PFSK-1 (cell line): ENCODE data around the gene KRTAP13-4.

Experiments
- POLR2AphosphoS5 ChIP-seq: IDR thresholded peaks from 2 replicates; pipeline ENCODE4 v1.6.1; 2012; ENCODE audit warnings: low read depth, mild to moderate bottlenecking, control low read depth, low read length, moderate library complexity
- TAF1 ChIP-seq: IDR thresholded peaks from 2 replicates; pipeline ENCODE4 v1.6.1; 2012; ENCODE audit warnings: low read length, control low read depth, borderline replicate concordance; ENCODE audit not compliant: insufficient read depth
- TF ChIP-seq, protein P1 (sequence below), 2 experiments: IDR thresholded peaks; 2 replicates each; pipeline versions ENCODE4 v1.6.1 to v1.8.0; 2011 to 2012; ENCODE audit warnings: low read depth in 2 of 2, low read length in 2 of 2, control low read depth in 1 of 2, inconsistent platforms in 1 of 2, mild to moderate bottlenecking in 1 of 2, moderate library complexity in 1 of 2; ENCODE audit not compliant: insufficient read depth in 1 of 2

- TF ChIP-seq POLR2AphosphoS5 (no peak), TAF1 (no peak)
- TF ChIP-seq, protein P1, sequence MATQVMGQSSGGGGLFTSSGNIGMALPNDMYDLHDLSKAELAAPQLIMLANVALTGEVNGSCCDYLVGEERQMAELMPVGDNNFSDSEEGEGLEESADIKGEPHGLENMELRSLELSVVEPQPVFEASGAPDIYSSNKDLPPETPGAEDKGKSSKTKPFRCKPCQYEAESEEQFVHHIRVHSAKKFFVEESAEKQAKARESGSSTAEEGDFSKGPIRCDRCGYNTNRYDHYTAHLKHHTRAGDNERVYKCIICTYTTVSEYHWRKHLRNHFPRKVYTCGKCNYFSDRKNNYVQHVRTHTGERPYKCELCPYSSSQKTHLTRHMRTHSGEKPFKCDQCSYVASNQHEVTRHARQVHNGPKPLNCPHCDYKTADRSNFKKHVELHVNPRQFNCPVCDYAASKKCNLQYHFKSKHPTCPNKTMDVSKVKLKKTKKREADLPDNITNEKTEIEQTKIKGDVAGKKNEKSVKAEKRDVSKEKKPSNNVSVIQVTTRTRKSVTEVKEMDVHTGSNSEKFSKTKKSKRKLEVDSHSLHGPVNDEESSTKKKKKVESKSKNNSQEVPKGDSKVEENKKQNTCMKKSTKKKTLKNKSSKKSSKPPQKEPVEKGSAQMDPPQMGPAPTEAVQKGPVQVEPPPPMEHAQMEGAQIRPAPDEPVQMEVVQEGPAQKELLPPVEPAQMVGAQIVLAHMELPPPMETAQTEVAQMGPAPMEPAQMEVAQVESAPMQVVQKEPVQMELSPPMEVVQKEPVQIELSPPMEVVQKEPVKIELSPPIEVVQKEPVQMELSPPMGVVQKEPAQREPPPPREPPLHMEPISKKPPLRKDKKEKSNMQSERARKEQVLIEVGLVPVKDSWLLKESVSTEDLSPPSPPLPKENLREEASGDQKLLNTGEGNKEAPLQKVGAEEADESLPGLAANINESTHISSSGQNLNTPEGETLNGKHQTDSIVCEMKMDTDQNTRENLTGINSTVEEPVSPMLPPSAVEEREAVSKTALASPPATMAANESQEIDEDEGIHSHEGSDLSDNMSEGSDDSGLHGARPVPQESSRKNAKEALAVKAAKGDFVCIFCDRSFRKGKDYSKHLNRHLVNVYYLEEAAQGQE (IDR thresholded peaks at IDR 0.05; ENCODE audit: insufficient read depth in 1 of 2, low read depth in 2 of 2, low read length in 2 of 2), result no peak
Observed at GRCh38 chr21:30426731-30427130, 3.3 kb upstream of the KRTAP13-4 start.
